MM.1S (cell line): Measurements from ENCODE around the gene S100A13.

Experiments used
- DNase-seq: peaks from one replicate; pipeline ENCODE4 v3.0.0-alpha.2; 2015
- H2AFZ ChIP-seq: fragments of 300-600 bp; sonication (generic); 2 replicates; pipeline ENCODE4 v1.6.0; 2016; ENCODE audit warnings: antibody characterized with exemption, low read length
- H3F3A ChIP-seq: fragments of 300-600 bp; sonication (generic); 2 replicates; pipeline ENCODE4 v1.6.1; 2016; ENCODE audit warnings: mild to moderate bottlenecking, antibody characterized with exemption, low read length, moderate library complexity, mixed read lengths; ENCODE audit not compliant: insufficient read depth
- H3K27ac ChIP-seq: fragments of 300-600 bp; sonication (generic); 2 replicates; pipeline ENCODE4 v1.5.1; 2016; ENCODE audit warnings: mild to moderate bottlenecking, low read length
- H3K27me3 ChIP-seq: fragments of 300-600 bp; sonication (generic); replicated peaks from 2 replicates; pipeline ENCODE4 v1.6.0; 2016; ENCODE audit warnings: low read length; ENCODE audit not compliant: insufficient read depth
- H3K36me3 ChIP-seq: fragments of 300-600 bp; sonication (generic); replicated peaks from 2 replicates; pipeline ENCODE4 v1.6.1; 2016; ENCODE audit warnings: mild to moderate bottlenecking, low read length, mixed read lengths; ENCODE audit not compliant: insufficient read depth
- H3K4me1 ChIP-seq: fragments of 300-600 bp; sonication (generic); 2 replicates; pipeline ENCODE4 v1.6.1; 2016; ENCODE audit warnings: low read length, mixed read lengths
- H3K4me2 ChIP-seq: fragments of 300-600 bp; sonication (generic); 2 replicates; pipeline ENCODE4 v1.6.0; 2016; ENCODE audit warnings: low read depth, low read length
- H3K4me3 ChIP-seq: fragments of 300-600 bp; sonication (generic); 2 replicates; pipeline ENCODE4 v1.5.1; 2016; ENCODE audit warnings: low read length, mixed read lengths
- H3K79me2 ChIP-seq: fragments of 300-600 bp; sonication (generic); 2 replicates; pipeline ENCODE4 v1.6.1; 2016; ENCODE audit warnings: mixed run types, low read length, mixed read lengths
- H3K9ac ChIP-seq: fragments of 300-600 bp; sonication (generic); 2 replicates; pipeline ENCODE4 v1.6.1; 2016; ENCODE audit warnings: low read length, mixed read lengths
- H3K9me2 ChIP-seq: fragments of 300-600 bp; sonication (generic); replicated peaks from 2 replicates; pipeline ENCODE4 v1.6.1; 2016; ENCODE audit warnings: mild to moderate bottlenecking, low read length, mixed read lengths; ENCODE audit not compliant: insufficient read depth
- H3K9me3 ChIP-seq: fragments of 300-600 bp; sonication (generic); replicated peaks from 2 replicates; pipeline ENCODE4 v1.6.1; 2016; ENCODE audit warnings: mild to moderate bottlenecking, low read length, mixed read lengths; ENCODE audit not compliant: insufficient read depth
- H4K20me1 ChIP-seq: fragments of 300-600 bp; sonication (generic); 2 replicates; pipeline ENCODE4 v1.6.1; 2016; ENCODE audit warnings: mild to moderate bottlenecking, low read length, moderate library complexity, mixed read lengths; ENCODE audit not compliant: insufficient read depth
- CTCF ChIP-seq: fragments of 300-600 bp; sonication (generic); IDR thresholded peaks from 2 replicates; pipeline ENCODE4 v1.5.1; 2016; ENCODE audit warnings: antibody characterized with exemption, low read length, mixed read lengths
- EZH2 ChIP-seq: fragments of 300-600 bp; sonication (generic); optimal IDR thresholded peaks from 2 replicates; pipeline ENCODE3; 2017; ENCODE audit warnings: low read depth, mild to moderate bottlenecking, antibody characterized with exemption, low read length, mixed read lengths
- EZH2phosphoT487 ChIP-seq: fragments of 300-600 bp; sonication (generic); IDR thresholded peaks from 2 replicates; pipeline ENCODE4 v1.6.1; 2018; ENCODE audit warnings: antibody characterized with exemption, low read length

Gene S100A13

GRCh38 chr1:153610811-153611301, 16.4 kb downstream of the S100A13 start:
- Histone ChIP-seq H3K4me2 (no peak overlapping the region), H3K4me1 (no peaks in the 10 kb centered on the region), H3K4me3 (no peak overlapping the region), H2AFZ (no peak overlapping the region), H3K79me2 (no peaks in the 10 kb centered on the region), H3K9me2 (no peaks in the 10 kb centered on the region), H3K9ac (no peak overlapping the region), H3F3A (no peaks in the 10 kb centered on the region), H3K27me3 (no peaks in the 10 kb centered on the region), H3K27ac (no peak overlapping the region), H3K36me3 (no peaks in the 10 kb centered on the region), H4K20me1 (no peaks in the 10 kb centered on the region), H3K9me3 (no peaks in the 10 kb centered on the region)
- no peak for TF ChIP-seq EZH2phosphoT487
- TF ChIP-seq EZH2, result no peak
- no peak for TF ChIP-seq CTCF
- no peak for DNase-seq

DNA sequence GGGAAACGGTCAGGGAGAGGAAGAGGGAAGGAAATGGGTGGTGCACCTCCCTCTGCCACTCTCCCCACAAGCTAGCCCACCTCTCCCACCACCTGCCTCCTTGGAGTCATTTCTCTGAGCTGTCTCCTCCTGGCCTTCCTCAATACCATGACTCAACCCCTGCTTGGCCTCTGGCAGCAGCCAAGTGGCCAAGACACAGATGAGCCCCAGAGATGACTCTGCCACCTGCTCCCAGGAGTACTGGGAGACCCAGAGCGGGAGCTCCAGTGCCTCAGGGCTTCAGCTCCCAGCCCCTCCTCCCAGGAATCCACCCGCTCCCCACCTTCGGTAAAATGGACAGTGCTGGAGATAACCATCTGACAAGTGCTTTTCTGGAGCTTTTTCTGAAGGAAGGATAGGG, 17.0 kb downstream of the S100A13 start:
- no peaks in the 10 kb centered on the region for H4K20me1 ChIP-seq
- no peak overlapping the region for H3K4me2 ChIP-seq
- H3K36me3 ChIP-seq, result no peaks in the 10 kb centered on the region
- H3K9me3 ChIP-seq, result no peaks in the 10 kb centered on the region
- H3K27ac ChIP-seq, result no peak overlapping the region
- H3F3A ChIP-seq, result no peaks in the 10 kb centered on the region
- no peak overlapping the region for H3K9ac ChIP-seq
- TF ChIP-seq EZH2phosphoT487, result no peak
- TF ChIP-seq CTCF, result no peak
- no peaks in the 10 kb centered on the region for H3K27me3 ChIP-seq
- H2AFZ ChIP-seq, result no peak overlapping the region
- no peak for DNase-seq
- no peaks in the 10 kb centered on the region for H3K9me2 ChIP-seq
- H3K4me3 ChIP-seq, result no peak overlapping the region
- no peaks in the 10 kb centered on the region for H3K4me1 ChIP-seq
- H3K79me2 ChIP-seq, result no peaks in the 10 kb centered on the region

DNA sequence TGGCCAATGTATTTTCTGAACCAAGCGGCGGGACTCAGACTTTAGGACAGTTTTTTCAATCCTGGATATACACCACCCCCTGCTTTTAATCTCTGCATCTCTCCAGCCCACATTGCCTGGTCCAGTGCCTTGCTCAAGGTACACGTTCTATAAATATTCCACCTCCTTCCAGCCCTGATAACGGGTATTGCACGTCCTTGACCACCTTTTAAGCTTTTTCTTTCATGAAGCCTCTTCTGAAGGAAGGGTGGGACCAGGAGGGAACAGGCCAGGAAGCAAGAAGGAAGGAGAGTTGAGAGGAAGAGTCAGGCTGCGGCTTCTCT, 17.8 kb downstream of the S100A13 start:
- H3K27ac ChIP-seq, result no peak overlapping the region
- H3K9ac ChIP-seq, result no peak overlapping the region
- H3K4me2 ChIP-seq, result no peak overlapping the region
- H3K4me3 ChIP-seq, result no peak overlapping the region
- TF ChIP-seq CTCF (no peak), EZH2phosphoT487 (no peak), EZH2 (no peak)
- no peak for DNase-seq
- no peaks in the 10 kb centered on the region for H3K36me3 ChIP-seq
- no peaks in the 10 kb centered on the region for H3K4me1 ChIP-seq
- H3K79me2 ChIP-seq, result no peaks in the 10 kb centered on the region
- H2AFZ ChIP-seq, result no peak overlapping the region
- H3K9me3 ChIP-seq, result no peaks in the 10 kb centered on the region
- H3F3A ChIP-seq, result no peaks in the 10 kb centered on the region
- H3K27me3 ChIP-seq, result no peaks in the 10 kb centered on the region
- H3K9me2 ChIP-seq, result no peaks in the 10 kb centered on the region
- H4K20me1 ChIP-seq, result no peaks in the 10 kb centered on the region
